AG20443 (cell line): Measurements from ENCODE around the gene CFAP97D2.
"Not testable (repeated sequence)": the region's sequence is repeated elsewhere in the genome, so short reads cannot be mapped to it uniquely, and the experiment has no call there.

Source experiments
- DNase-seq: peaks from one replicate; pipeline ENCODE4 v3.0.0; 2012; ENCODE audit warnings: low spot score, mixed read lengths

Gene CFAP97D2

GRCh38 chr13:114143806-114144605 lies 35.1 kb upstream of the CFAP97D2 start:
- no peak for DNase-seq

DNA sequence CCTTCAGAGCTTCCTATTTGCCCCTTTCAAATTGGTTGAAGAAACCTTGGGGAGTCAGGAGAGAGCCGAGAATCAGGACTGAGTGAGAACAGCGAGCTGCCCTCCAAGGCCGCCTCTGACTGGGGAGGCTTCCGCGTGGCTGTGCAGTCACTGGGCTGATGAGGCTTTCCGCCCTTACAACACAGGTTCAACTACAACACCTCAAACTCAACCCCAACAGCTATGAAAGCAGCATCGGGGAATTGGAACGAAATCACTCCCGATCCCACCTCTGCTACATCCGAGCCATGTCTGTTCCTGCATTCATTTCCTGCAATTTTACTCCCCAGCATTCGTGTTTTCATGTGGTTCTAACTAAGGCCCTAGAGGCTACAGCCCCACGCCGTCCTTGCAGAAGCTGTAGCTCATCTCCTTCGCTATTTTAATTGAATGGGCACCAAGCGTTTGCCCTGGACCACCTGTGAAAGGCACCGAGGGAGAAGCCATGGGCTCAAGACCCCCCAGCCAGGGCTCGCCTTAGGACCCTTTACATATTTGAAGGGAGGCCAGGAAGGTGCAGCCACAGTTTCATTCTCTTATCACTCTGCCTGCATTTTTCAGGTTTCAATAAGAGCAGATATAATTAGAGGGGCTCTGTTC lies 34.3 kb upstream of the CFAP97D2 start:
- DNase-seq = no peak

GRCh38 chr13:114145256-114145655 lies 33.8 kb upstream of the CFAP97D2 start:
- DNase-seq = no peak

- DNase-seq = no peak
Measured at GRCh38 chr13:114145722-114146121, 33.3 kb upstream of the CFAP97D2 start.

DNA sequence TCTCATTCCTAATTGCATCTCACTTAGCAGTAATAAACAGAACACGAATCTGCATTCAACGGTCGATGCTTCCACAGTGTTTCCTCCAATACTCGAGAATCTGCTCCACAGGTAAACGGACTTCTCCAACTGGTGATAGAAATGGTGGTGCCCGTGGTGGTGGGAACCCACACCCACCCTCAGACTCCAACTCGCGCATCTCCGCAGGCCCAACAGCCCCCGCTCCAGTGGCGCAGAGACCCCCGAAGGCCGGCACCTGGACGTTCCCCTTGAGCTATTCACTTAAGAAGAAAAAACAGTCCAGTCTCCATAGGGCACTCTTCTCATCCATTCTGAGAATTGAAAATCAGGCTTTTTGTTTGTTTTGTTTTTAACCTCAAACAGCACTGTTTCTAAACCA lies 32.9 kb upstream of the CFAP97D2 start:
- DNase-seq = no peak

DNA sequence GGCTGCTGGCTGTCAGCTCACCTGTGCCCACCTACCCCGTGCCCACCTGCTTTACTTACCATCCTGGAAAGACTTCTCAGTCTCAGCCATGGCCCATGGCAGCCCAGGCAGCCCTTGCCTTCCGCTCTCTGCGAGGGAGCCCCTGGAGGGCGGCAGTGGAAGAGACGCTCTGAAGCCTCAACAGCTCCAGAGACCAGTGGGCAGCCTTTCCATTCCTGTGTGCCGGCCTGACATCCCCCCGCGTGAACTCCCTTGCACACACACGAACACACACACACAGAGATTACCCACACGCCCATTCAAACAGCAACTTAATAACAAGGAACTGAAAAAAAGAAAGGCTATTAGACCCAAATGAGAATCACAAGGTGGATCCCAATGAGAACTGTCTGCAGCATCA lies 32.4 kb upstream of the CFAP97D2 start:
- DNase-seq = no peak

DNA sequence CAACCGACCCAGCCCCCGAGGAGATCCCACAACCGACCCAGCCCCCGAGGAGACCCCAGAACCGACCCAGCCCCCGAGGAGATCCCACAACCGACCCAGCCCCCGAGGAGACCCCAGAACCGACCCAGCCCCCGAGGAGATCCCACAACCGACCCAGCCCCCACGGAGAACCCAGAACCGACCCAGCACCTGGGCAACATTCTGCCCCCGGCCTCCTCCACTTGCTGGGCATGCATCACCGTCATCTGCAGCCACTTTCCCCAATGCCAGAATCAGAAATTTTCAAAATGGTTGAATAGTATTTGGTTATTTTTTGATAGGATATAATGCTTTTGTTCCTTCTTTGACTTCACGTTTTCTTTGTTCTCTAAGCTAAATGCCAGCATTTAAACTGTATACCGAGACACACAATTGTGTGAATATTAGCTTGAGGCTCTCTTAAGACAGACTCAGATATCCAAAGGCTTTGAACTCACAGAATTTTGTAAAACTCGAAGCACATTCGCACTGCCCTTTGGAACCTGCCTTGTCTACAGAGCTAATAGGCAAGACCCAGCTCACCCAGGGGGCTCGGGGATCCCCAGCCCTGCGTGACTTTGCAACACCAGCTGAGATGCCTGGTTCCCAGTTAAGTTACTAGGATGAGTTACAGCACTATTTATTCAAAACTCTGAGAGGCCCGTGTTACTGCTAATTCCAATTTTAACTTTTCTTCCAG lies 31.1 kb upstream of the CFAP97D2 start:
- no peak for DNase-seq

- DNase-seq = no peak
Measured at GRCh38 chr13:114148521-114148855, 30.6 kb upstream of the CFAP97D2 start.

- not testable (repeated sequence) for DNase-seq
Measured at GRCh38 chr13:114148886-114149285, 30.2 kb upstream of the CFAP97D2 start.

DNA sequence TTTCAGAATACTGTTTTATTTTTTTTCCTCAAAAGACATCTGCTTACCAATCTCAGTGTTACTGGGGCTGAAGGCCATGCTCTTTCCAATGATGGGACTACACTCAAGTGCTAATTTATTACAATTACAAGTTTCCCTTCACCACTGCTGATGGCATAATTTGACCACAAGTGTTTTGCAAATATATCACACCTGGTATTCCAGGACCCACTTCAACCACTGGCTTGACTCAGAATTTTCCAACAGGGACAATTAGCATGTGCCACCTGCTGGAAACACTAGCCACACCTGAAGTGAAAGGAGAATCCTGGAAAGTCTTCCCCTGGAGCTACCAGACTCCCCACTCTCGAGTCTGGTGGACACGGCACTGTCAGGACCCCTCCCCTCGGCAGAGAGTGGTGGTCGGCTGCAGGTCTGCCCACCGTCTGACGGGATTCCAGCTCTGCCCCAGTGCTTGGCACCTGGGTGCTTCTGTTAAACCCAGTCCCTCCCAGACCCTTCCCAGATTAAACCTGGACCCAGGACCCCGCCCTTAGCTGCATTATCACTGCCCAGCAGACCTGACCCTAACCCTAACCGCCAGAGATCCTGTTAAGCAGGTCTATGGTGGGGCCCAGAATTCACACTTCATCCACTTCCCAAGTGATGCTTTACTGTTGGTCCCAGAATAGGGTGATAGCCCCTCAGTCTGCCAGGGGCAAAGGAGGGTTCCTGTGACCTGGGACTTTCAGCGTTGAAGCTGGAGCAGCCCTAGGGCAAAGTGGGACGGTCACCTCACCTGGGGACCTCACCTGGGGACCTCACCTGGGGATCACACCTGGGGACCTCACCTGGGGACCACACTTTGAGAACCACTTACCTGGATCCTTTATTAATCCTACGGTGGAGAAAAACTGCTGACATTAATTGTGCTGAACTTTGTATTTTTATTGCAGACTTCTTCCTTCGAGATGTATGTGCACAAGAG lies 29.0 kb upstream of the CFAP97D2 start:
- no peak for DNase-seq

GRCh38 chr13:114151031-114151430 lies 28.0 kb upstream of the CFAP97D2 start:
- no peak for DNase-seq

DNA sequence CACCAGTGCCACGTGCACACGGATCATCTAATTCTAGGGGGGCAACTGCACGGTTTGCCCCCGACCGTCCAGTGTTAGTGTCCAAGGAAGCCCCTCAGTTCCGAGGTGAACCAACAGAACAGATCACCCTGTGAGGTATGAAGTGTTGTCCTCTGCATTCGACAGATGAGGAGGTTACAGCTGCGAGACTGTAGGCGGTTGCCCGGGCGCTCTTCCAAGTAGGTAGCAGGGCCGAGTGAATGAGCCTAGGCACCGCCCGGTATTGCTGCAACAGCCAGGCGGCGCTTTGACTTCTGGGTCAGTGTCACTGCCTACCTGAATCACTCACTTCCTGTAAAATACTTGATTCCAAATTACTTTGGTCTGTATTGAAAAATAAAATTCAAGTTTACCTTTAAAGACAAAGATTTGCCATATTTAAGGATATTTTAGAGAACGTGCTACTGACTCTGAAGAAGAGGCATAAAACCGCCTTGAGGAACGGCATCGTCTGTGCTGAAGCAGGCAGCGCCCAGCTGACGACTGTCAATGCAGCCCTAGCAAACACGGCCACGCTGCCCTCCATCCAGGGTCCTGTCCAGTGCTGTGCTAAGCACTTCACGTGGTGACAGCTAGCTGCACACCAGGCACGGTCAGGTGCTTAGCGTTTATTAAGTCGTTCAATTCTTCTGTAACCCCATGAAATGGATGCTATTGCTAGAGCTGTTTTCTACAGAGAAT lies 27.3 kb upstream of the CFAP97D2 start:
- DNase-seq = no peak

GRCh38 chr13:114152285-114152645 lies 26.8 kb upstream of the CFAP97D2 start:
- DNase-seq = no peak

DNA sequence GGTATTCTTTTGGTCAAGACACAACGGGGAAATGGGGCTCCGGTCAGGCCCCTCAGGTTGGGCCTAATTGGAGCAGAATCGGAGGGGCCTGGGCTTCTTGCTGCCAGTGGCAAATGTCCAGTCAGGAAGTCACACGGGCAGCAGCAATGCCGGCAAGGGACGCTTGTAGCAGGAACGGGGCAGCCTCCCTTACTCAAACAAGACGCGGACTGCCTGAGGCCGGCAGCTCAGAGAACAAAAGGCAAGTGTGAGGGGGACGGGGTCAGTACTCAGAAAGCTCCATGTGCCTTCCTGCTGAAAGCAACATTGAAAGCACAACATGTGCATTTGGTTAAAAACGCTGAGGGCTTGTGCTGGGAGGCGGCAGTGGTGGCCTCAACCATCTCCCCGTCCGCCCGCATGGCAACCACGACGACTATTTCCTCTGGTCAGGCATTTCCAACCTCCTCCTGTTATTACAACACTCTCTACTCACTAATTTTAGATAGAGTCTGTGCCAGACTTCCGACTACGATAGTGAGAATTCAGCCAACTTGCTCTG lies 26.2 kb upstream of the CFAP97D2 start:
- peak; percentile 87 for DNase-seq

GRCh38 chr13:114153485-114154080 lies 25.5 kb upstream of the CFAP97D2 start:
- no peak for DNase-seq

- DNase-seq = no peak
Measured at GRCh38 chr13:114154476-114154875, 24.6 kb upstream of the CFAP97D2 start.

GRCh38 chr13:114155320-114155719 lies 23.7 kb upstream of the CFAP97D2 start:
- no peak for DNase-seq

GRCh38 chr13:114155926-114156883 lies 22.9 kb upstream of the CFAP97D2 start:
- no peak for DNase-seq

- no peak for DNase-seq
Measured at GRCh38 chr13:114157869-114158495, 21.1 kb upstream of the CFAP97D2 start.
